ENCODE results near the gene CKAP5. TPM values are rescaled to one million over a fixed set of nuclear protein-coding genes. Genes with fewer than 3 reads are reported as not detected.

CKAP5 gene
- total RNA-seq, 1 donor, result 99.3 TPM

DNA sequence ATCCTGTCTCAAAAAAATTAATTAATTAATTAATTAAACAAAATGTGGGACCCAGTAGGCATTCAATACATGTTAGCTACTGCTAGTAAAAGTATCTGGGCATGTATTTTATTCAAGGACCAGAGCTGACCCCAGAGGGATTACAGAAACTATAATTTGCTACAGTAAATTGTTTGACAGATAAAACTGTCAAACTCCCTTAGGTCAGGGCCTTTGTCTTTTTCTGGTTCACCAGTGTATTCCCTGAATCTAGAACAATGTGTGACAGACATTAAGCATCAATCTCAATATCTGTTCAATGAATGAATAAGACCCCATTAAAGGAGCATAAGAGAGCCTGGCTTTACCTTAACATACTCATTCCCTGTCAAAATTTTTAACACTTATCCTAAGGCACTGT, 6.0 kb downstream of the CKAP5 start:
- no peak overlapping the region for H3K4me3 ChIP-seq (ENCODE audit: low read depth, low read length)
- DNase-seq (ENCODE audit: low read depth), result no peak
- TF ChIP-seq, protein P1, sequence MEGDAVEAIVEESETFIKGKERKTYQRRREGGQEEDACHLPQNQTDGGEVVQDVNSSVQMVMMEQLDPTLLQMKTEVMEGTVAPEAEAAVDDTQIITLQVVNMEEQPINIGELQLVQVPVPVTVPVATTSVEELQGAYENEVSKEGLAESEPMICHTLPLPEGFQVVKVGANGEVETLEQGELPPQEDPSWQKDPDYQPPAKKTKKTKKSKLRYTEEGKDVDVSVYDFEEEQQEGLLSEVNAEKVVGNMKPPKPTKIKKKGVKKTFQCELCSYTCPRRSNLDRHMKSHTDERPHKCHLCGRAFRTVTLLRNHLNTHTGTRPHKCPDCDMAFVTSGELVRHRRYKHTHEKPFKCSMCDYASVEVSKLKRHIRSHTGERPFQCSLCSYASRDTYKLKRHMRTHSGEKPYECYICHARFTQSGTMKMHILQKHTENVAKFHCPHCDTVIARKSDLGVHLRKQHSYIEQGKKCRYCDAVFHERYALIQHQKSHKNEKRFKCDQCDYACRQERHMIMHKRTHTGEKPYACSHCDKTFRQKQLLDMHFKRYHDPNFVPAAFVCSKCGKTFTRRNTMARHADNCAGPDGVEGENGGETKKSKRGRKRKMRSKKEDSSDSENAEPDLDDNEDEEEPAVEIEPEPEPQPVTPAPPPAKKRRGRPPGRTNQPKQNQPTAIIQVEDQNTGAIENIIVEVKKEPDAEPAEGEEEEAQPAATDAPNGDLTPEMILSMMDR (IDR thresholded peaks at IDR 0.05; ENCODE audit: insufficient read depth, low read depth, low read length), result no peak

DNA sequence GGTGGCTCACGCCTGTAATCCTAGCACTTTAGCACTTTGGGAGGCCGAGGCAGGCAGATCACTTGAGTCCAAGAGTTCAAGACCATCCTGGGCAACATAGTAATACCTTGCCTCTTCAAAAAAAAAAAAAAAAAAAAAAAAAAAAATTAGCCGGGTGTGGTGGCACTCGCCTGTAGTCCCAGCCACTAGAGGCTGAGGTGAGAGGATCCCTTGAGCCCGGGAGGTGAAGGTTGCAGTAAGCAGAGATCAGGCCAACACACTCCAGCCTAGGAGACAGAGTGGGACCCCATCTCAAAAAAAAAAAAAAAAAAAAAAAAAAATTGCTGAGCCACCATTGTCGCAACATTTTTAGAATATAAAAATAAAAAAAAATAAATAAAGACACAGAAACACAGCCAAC, 7.6 kb downstream of the CKAP5 start:
- no peak for DNase-seq (ENCODE audit: low read depth)

DNA sequence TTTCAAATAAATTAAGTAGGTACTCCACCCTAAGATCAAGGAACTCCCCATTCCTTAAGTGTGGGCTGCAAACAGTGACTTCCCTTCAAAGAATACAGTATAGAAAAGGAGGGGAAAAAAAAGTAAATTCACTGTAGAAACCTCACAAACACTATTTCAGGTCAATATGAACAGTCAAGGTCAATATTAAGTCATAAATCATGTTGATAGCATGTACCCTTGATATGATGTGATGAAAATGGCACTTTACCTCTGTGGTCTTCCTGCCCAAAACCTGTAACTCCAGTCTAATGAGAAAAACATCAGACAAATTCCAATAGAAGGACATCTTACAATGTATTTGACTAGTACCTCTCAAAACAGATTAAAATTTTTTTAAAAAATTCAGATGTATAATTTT, 8.2 kb downstream of the CKAP5 start:
- DNase-seq (ENCODE audit: low read depth), result no peak
- TF ChIP-seq, protein P1 (IDR thresholded peaks at IDR 0.05; ENCODE audit: insufficient read depth, low read depth, low read length), result no peak
- no peak overlapping the region for H3K4me3 ChIP-seq (ENCODE audit: low read depth, low read length)

More for the DNA sequence above, 7.6 kb downstream of the CKAP5 start:
- TF ChIP-seq, protein P1 (IDR thresholded peaks at IDR 0.05; ENCODE audit: insufficient read depth, low read depth, low read length), result no peak
- no peak overlapping the region for H3K4me3 ChIP-seq (ENCODE audit: low read depth, low read length)

DNA sequence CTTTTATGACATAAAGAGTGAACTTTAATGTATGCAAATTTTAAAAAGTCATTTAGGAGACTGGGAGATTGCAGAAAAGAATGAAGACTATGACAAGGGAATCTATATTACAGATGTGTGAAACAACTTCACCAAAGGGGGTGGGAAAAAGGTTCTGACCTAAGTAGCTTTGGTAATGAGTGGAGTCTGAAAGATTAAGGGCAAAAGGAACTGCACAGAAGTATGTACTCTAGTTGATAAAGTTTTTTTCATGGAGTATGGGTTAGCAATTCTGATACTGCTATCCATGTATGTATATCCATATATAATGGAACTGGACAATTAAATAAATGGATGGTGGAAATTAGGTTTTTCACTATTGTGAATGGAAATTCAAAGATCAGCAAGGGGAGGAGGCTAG, 9.2 kb downstream of the CKAP5 start:
- H3K4me3 ChIP-seq (ENCODE audit: low read depth, low read length), result no peak overlapping the region
- TF ChIP-seq, protein P1 (IDR thresholded peaks at IDR 0.05; ENCODE audit: insufficient read depth, low read depth, low read length), result no peak
- no peak for DNase-seq (ENCODE audit: low read depth)

DNA sequence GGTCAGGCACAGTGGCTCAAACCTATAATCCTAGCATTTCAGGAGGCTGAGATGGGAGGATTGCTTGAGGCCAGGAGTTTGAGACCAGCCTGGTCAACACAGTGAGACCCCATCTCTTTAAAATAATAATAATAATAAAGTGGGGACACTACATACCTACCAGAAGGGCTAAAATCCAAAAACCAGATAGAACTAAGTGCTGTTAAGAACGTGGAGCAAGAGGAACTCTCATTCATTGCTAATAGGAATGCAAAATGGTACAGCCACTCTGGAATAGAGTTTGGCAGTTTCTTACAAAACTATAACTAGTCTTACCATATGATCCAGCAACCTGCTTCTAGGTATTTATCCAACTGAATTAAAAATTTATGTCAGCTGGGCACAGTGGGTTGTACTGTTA, 9.6 kb downstream of the CKAP5 start:
- H3K4me3 ChIP-seq (ENCODE audit: low read depth, low read length), result no peak overlapping the region
- no peak for DNase-seq (ENCODE audit: low read depth)
- TF ChIP-seq, protein P1 (IDR thresholded peaks at IDR 0.05; ENCODE audit: insufficient read depth, low read depth, low read length), result no peak

DNA sequence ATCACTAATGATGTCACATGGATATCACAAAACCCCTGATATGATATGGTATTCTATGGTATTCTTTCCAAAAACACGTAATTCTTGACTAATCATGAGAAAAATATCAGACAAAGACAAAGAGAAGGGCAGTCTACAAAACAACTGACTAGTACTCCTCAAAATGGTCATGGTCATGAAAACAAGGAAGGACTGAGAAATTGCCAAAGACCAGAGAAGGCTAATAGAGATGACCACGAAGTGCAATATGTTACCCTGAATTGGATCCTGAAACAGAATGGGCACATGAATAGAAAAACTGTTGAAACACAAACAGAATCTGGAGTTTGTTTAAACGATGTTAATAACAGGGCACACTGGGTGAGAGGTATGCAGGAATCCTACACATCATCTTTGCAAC, 10.2 kb downstream of the CKAP5 start:
- DNase-seq (ENCODE audit: low read depth), result no peak
- TF ChIP-seq, protein P1 (IDR thresholded peaks at IDR 0.05; ENCODE audit: insufficient read depth, low read depth, low read length), result no peak
- H3K4me3 ChIP-seq (ENCODE audit: low read depth, low read length), result no peak overlapping the region

DNA sequence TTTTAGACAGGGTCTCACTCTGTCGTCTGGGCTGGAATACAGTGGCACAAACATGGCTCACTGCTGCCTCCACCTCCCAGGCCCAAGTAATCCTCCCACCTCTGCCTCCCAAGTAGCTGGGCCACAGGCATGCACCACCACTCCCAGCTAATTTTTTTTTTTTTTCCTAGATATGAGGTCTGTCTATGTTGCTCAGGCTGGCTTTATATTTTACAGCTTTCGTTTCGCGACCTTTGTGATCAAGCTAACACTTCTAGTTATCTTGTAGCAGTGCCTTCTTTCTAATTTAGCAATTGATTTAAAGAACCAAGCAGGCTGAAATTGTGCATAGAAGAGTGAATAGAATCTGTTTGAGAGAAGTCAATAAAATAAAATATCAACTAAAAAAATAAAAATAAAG, 11.3 kb downstream of the CKAP5 start:
- no peak overlapping the region for H3K4me3 ChIP-seq (ENCODE audit: low read depth, low read length)
- no peak for DNase-seq (ENCODE audit: low read depth)
- TF ChIP-seq, protein P1 (IDR thresholded peaks at IDR 0.05; ENCODE audit: insufficient read depth, low read depth, low read length), result no peak

Measured in fibroblast of villous mesenchyme (primary cell).